ENCODE measurements around the gene NFE2L3. TPM values are rescaled to one million over a fixed set of nuclear protein-coding genes. Genes with fewer than 3 reads are reported as not detected.
"Not testable (repeated sequence)": the region's sequence is repeated elsewhere in the genome, so short reads cannot be mapped to it uniquely, and the experiment has no call there.

NFE2L3 gene
- total RNA-seq, 2 donors from 2014 or later: 4.9 to 6.6 TPM

DNA sequence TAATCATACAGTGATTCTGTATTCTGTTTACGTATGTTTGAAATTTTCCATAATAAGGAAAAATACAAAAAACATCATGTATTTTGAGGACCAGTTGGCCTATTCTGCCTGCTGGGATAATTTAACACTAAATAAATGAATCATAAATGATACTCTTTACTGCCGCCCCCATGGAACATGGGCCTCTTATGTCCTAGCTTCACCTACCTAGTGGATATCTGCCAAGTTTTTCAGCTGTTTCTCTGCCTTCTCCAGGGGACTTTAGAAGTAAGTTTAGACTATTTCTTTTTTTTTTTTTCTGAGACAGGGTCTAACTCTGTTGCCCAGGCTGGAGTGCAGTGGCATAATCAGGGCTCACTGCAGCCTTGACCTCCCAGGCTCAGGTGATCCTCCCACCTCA, 10.4 kb downstream of the NFE2L3 start:
- intact Hi-C loops (cut with DNase I): no loop called here
- DNase-seq: no peak
- Histone ChIP-seq H3K9me3 (no peaks in the 10 kb centered on the region), H3K36me3 (replicated peaks in 1 of 2; ENCODE audit: insufficient read depth in 1 of 2, low read depth in 2 of 2) (no peaks in the 10 kb centered on the region), H3K27ac (no peak overlapping the region), H3K27me3 (no peaks in the 10 kb centered on the region), H3K4me3 (no peak overlapping the region), H3K4me1 (no peaks in the 10 kb centered on the region)
- TF ChIP-seq CTCF (IDR thresholded peaks at IDR 0.05) (no peak), POLR2A (IDR thresholded peaks at IDR 0.05) (no peak)
- 89 to 91% methylated on average over 2 of the region's 2 CpGs for WGBS, 2 donors
- no peak for ATAC-seq

DNA sequence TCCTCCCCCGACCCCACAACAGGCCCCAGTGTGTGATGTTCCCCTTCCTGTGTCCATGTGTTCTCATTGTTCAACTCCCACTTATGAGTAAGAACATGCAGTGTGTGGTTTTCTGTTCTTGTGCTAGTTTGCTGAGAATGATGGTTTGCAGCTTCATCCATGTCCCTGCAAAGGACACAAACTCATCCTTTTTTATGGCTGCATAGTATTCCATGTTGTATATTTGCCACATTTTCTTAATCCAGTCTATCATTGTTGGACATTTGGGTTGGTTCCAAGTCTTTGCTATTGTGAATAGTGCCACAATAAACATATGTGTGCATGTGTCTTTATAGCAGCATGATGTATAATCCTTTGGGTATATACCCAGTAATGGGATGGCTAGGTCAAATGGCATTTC, 11.8 kb downstream of the NFE2L3 start:
- H3K4me1 ChIP-seq; DNase-seq; H3K27me3 ChIP-seq; H3K9me3 ChIP-seq; ATAC-seq; H3K27ac ChIP-seq; intact Hi-C loops (cut with DNase I); H3K4me3 ChIP-seq; H3K36me3 ChIP-seq (replicated peaks in 1 of 2; ENCODE audit: insufficient read depth in 1 of 2, low read depth in 2 of 2): not testable (repeated sequence)
- 56 to 77% methylated on average over 1 of the region's 1 CpG for WGBS, 2 donors

DNA sequence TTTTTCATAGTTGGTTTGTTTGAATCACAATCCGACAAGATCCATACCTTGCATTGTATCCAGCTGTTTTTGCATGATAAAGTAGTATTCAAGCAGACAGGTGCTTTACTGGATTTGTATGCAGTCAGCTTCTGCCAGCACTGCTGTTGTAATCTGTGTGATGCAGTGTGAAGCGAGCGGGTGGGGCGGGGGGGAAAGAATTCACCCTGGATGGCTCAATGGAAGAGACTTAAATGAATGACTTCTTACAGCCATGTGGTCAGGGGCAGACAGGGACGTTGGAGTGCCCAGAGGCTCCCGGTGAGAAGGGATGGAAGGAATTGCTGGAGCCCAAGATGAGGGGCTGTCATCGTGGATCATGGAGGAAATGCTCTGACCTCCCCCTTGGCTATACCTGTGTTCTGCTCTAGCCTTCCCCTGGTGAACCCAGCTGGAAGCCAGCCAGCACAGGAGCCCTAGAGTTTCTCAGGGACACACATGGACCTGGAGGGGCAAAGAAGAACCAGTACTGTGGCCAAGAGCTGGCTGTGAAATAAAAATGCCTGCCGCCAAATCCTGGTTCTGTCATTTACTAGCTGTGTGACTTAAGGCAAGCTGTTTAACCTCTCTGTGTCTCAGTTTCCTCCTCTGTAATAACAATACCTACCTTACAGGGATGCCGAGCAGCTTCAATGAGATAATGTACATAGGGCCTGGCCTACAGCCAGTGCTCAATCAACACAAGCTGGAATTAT, 14.1 kb downstream of the NFE2L3 start:
- Histone ChIP-seq H3K9me3 (no peaks in the 10 kb centered on the region), H3K4me1 (peaks cover 3% of the 10 kb centered on the region), H3K27me3 (no peaks in the 10 kb centered on the region), H3K4me3 (no peak overlapping the region), H3K27ac (no peak overlapping the region), H3K36me3 (replicated peaks in 1 of 2; ENCODE audit: insufficient read depth in 1 of 2, low read depth in 2 of 2) (no peaks in the 10 kb centered on the region)
- TF ChIP-seq POLR2A (IDR thresholded peaks at IDR 0.05): no peak
- no peak for TF ChIP-seq CTCF (IDR thresholded peaks at IDR 0.05)
- WGBS, 2 donors: 75 to 86% methylated on average over 8 to 9 of the region's 9 CpGs
- intact Hi-C loops (cut with DNase I): no loop called here
- ATAC-seq: no peak
- no peak for DNase-seq

DNA sequence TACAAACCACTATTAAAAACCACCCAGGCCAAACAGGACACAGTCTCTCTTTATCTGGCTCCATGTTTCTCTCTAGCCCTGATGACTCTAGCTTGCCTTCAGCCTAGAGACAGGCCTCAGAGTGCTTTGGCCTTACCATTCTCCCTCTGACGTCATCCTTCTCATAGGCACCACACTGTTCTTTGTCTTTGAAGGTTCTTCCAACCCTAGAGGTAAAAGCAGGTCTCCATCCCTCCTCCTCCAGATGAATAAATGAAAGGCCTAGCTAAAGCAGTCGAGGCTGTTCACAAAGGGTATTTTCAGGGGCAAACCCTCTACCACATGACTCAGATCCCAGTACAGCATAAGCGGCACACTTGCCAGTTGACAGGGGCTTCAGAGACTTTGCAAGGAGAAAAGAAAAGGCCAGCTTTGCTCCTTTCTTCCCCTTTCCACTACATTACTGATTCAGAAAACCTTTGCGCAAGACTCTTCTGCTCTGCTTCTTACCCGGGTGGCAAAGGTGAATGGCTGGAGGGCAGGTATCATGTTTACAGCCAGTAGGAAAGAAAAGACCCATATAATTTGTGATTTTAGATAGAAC, 14.8 kb downstream of the NFE2L3 start:
- Histone ChIP-seq H3K27me3 (no peaks in the 10 kb centered on the region), H3K27ac (no peak overlapping the region), H3K4me1 (peaks cover 3% of the 10 kb centered on the region), H3K36me3 (replicated peaks in 1 of 2; ENCODE audit: insufficient read depth in 1 of 2, low read depth in 2 of 2) (no peaks in the 10 kb centered on the region), H3K4me3 (no peak overlapping the region), H3K9me3 (no peaks in the 10 kb centered on the region)
- intact Hi-C loops (cut with DNase I): no loop called here
- no peak for TF ChIP-seq CTCF (IDR thresholded peaks at IDR 0.05)
- TF ChIP-seq POLR2A (IDR thresholded peaks at IDR 0.05): no peak
- 89 to 90% methylated on average over 5 of the region's 5 CpGs for WGBS, 2 donors
- ATAC-seq: no peak
- DNase-seq: no peak

- 49 to 57% methylated on average over 3 of the region's 3 CpGs for WGBS, 2 donors
- intact Hi-C loops (cut with DNase I): no loop called here
- TF ChIP-seq CTCF (IDR thresholded peaks at IDR 0.05) (no peak), POLR2A (IDR thresholded peaks at IDR 0.05) (no peak)
- Histone ChIP-seq H3K27me3 (no peaks in the 10 kb centered on the region), H3K36me3 (replicated peaks in 1 of 2; ENCODE audit: insufficient read depth in 1 of 2, low read depth in 2 of 2) (no peaks in the 10 kb centered on the region), H3K9me3 (no peaks in the 10 kb centered on the region), H3K27ac (no peak overlapping the region), H3K4me1 (peaks cover 3% of the 10 kb centered on the region), H3K4me3 (no peak overlapping the region)
- ATAC-seq (no peak), DNase-seq (no peak)
Measured at GRCh38 chr7:26167303-26167934, 15.4 kb downstream of the NFE2L3 start.

Data from body of pancreas (tissue), 4 donors.